ENCODE data around the gene ACAA1. TPM values are rescaled to one million over a fixed set of nuclear protein-coding genes. Genes with fewer than 3 reads are reported as not detected.

The ACAA1 gene
- total and polyA plus RNA-seq, 2 experiments from 2014 or later = 21.4 to 26.6 TPM

DNA sequence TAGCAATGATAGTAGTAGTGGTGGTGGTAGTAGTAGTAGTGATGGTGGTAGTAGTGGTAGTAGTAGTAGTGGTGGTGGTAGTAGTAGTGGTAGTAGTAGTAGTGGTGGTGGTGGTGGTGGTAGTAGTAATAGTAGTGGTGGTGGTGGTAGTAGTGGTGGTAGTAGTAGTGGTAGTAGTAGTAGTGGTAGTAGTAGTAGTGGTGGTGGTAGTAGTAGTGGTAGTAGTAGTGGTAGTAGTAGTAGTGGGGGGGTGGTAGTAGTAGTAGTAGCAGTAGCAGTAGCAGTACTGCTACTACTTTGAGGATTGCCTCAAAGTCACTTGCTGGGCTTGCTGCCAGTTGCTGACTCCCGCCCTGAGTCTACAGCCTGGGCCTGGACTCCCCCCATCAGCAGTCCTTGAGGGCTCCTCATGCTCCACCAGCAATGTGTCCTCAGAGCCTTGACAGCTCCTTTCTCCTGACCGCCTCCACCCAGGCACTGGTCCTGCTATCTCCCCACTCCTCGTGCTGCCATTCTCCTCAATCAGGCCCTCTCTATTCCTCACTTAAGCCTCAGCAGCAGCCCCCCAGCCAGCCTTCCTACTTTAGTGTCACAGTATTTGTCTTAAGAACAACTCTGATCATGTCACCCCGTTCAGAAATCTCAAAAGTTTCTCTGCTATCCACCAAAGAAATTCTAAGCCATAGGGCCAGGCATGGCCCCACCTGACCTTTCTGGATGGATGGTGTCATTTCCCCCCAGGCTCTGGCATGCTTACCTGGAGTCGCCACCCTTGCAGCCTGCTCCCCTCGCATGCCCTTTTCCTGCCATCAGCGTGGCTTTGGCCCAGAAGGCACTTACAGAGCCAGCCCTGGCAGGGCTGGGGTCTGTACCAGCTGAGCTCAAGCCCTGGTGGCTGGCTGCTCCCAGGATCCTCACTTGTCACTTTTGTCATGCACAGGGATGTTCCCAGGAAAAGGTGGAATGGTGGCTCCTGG is 52.3 kb downstream of the ACAA1 start:
- H3K4me1 Mint-ChIP-seq = no peaks in the 10 kb centered on the region
- Histone ChIP-seq H3K4me2 (no peak overlapping the region), H3K27ac (ENCODE audit: low read depth) (no peak overlapping the region), H3K4me1 (ENCODE audit: insufficient read depth) (no peaks in the 10 kb centered on the region), H3K4me3 (no peak overlapping the region), H3K9me2 (ENCODE audit: insufficient read depth) (no peaks in the 10 kb centered on the region), H3F3A (replicated peaks; ENCODE audit: low read depth) (0 out of 2 replicates have a peak, but pooled peaks cover 4% of the 10 kb centered on the region), H3K36me3 (ENCODE audit: insufficient read depth) (no peaks in the 10 kb centered on the region), H2AFZ (no peak overlapping the region), H3K79me2 (replicated peaks; ENCODE audit: insufficient read depth) (no peaks in the 10 kb centered on the region), H3K27me3 (ENCODE audit: insufficient read depth) (no peaks in the 10 kb centered on the region), H4K20me1 (replicated peaks; ENCODE audit: insufficient read depth) (no peaks in the 10 kb centered on the region)
- ATAC-seq (peak; percentile 62), DNase-seq (ENCODE audit: low spot score) (no peak)
- H3K36me3 Mint-ChIP-seq (ENCODE audit: low read depth) = peaks cover 25% of the 10 kb centered on the region
- no peak overlapping the region; the same call in 2 of the 3 replicates for H3K4me3 Mint-ChIP-seq
- no peak overlapping the region for H3K27ac Mint-ChIP-seq
- TF ChIP-seq NANOG (IDR thresholded peaks at IDR 0.05; ENCODE audit: borderline replicate concordance) = no peak
- peak; percentile 82 for TF ChIP-seq ZNF114 (CRISPR knock-in tag; IDR thresholded peaks at IDR 0.05)
- peak; percentile 86 for TF ChIP-seq ZNF462 (CRISPR knock-in tag; IDR thresholded peaks at IDR 0.05)
- peaks cover 38% of the 10 kb centered on the region for H3K9me3 Mint-ChIP-seq
- peaks cover 29% of the 10 kb centered on the region for H3K27me3 Mint-ChIP-seq (ENCODE audit: insufficient read depth, low read depth, poor library complexity)

DNA sequence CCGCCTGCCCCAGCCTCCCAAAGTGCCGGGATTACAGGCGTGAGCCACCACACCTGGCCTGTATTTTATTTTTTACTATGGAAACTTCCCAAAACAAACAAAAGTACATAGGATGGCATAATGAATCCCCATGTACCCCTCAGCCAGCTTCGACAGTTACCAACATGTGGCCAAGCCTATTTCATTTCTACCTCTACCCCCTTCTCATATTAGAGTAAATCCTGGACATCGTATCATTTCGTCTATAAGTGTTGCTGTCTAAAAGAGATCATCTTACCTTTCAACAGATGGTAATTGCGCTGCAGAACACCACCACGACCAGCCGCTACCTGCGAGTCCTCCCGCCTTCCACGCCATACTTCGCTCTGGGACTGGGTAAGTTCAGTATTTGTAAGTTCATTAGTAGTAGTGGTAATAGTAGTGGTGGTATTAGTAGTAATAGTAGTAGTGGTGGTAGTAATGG is 53.0 kb downstream of the ACAA1 start:
- Mint-ChIP-seq H3K4me3 (no peak overlapping the region; the same call in 2 of the 3 replicates), H3K27me3 (ENCODE audit: insufficient read depth, low read depth, poor library complexity) (peaks cover 29% of the 10 kb centered on the region), H3K9me3 (peaks cover 41% of the 10 kb centered on the region), H3K36me3 (ENCODE audit: low read depth) (peaks cover 25% of the 10 kb centered on the region), H3K4me1 (no peaks in the 10 kb centered on the region), H3K27ac (no peak overlapping the region)
- H3K4me2 ChIP-seq = no peak overlapping the region
- H3K4me1 ChIP-seq (ENCODE audit: insufficient read depth) = no peaks in the 10 kb centered on the region
- H3K27ac ChIP-seq (ENCODE audit: low read depth) = no peak overlapping the region
- H3K9me2 ChIP-seq (ENCODE audit: insufficient read depth) = no peaks in the 10 kb centered on the region
- H3K27me3 ChIP-seq (ENCODE audit: insufficient read depth) = no peaks in the 10 kb centered on the region
- 0 out of 2 replicates have a peak, but pooled peaks cover 4% of the 10 kb centered on the region for H3F3A ChIP-seq (replicated peaks; ENCODE audit: low read depth)
- no peaks in the 10 kb centered on the region for H4K20me1 ChIP-seq (replicated peaks; ENCODE audit: insufficient read depth)
- H3K4me3 ChIP-seq = no peak overlapping the region
- H3K79me2 ChIP-seq (replicated peaks; ENCODE audit: insufficient read depth) = no peaks in the 10 kb centered on the region
- no peaks in the 10 kb centered on the region for H3K36me3 ChIP-seq (ENCODE audit: insufficient read depth)
- ATAC-seq (no peak), DNase-seq (ENCODE audit: low spot score) (no peak)
- no peak overlapping the region for H2AFZ ChIP-seq
- no peak for TF ChIP-seq NANOG (IDR thresholded peaks at IDR 0.05; ENCODE audit: borderline replicate concordance)
- TF ChIP-seq ZNF114 (CRISPR knock-in tag; IDR thresholded peaks at IDR 0.05) = no peak
- TF ChIP-seq, protein P1, sequence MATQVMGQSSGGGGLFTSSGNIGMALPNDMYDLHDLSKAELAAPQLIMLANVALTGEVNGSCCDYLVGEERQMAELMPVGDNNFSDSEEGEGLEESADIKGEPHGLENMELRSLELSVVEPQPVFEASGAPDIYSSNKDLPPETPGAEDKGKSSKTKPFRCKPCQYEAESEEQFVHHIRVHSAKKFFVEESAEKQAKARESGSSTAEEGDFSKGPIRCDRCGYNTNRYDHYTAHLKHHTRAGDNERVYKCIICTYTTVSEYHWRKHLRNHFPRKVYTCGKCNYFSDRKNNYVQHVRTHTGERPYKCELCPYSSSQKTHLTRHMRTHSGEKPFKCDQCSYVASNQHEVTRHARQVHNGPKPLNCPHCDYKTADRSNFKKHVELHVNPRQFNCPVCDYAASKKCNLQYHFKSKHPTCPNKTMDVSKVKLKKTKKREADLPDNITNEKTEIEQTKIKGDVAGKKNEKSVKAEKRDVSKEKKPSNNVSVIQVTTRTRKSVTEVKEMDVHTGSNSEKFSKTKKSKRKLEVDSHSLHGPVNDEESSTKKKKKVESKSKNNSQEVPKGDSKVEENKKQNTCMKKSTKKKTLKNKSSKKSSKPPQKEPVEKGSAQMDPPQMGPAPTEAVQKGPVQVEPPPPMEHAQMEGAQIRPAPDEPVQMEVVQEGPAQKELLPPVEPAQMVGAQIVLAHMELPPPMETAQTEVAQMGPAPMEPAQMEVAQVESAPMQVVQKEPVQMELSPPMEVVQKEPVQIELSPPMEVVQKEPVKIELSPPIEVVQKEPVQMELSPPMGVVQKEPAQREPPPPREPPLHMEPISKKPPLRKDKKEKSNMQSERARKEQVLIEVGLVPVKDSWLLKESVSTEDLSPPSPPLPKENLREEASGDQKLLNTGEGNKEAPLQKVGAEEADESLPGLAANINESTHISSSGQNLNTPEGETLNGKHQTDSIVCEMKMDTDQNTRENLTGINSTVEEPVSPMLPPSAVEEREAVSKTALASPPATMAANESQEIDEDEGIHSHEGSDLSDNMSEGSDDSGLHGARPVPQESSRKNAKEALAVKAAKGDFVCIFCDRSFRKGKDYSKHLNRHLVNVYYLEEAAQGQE (IDR thresholded peaks at IDR 0.05; ENCODE audit: unreplicated experiment) = no peak
- no peak for TF ChIP-seq EZH2 (IDR thresholded peaks at IDR 0.05; ENCODE audit: low read depth, unreplicated experiment)
- no peak for TF ChIP-seq ETS1 (IDR thresholded peaks at IDR 0.05)
- TF ChIP-seq CREB1 (CRISPR knock-in tag; IDR thresholded peaks at IDR 0.05; ENCODE audit: low read depth) = no peak
- no peak for TF ChIP-seq JUNB (IDR thresholded peaks at IDR 0.05; ENCODE audit: unreplicated experiment)
- no peak for TF ChIP-seq EZH2phosphoT487 (IDR thresholded peaks at IDR 0.05; ENCODE audit: unreplicated experiment)

Data from GM23338 (cell line).